ENCODE data around the gene NNT. TPM values are rescaled to one million over a fixed set of nuclear protein-coding genes. Genes with fewer than 3 reads are reported as not detected.
"Not testable (repeated sequence)": the region's sequence is repeated elsewhere in the genome, so short reads cannot be mapped to it uniquely, and the experiment has no call there.

NNT gene
- total RNA-seq, 1 donor from 2014 or later = 52.2 TPM

GRCh38 chr5:43598927-43599326, 4.1 kb upstream of the NNT start:
- H3K9me3 Mint-ChIP-seq; H3K27ac Mint-ChIP-seq; H3K4me3 Mint-ChIP-seq; H3K27me3 Mint-ChIP-seq; intact Hi-C loops (cut with micrococcal nuclease); H3K36me3 Mint-ChIP-seq (ENCODE audit: low read depth); DNase-seq: not testable (repeated sequence)
- H3K4me1 Mint-ChIP-seq = peaks cover 13% of the 10 kb centered on the region

DNA sequence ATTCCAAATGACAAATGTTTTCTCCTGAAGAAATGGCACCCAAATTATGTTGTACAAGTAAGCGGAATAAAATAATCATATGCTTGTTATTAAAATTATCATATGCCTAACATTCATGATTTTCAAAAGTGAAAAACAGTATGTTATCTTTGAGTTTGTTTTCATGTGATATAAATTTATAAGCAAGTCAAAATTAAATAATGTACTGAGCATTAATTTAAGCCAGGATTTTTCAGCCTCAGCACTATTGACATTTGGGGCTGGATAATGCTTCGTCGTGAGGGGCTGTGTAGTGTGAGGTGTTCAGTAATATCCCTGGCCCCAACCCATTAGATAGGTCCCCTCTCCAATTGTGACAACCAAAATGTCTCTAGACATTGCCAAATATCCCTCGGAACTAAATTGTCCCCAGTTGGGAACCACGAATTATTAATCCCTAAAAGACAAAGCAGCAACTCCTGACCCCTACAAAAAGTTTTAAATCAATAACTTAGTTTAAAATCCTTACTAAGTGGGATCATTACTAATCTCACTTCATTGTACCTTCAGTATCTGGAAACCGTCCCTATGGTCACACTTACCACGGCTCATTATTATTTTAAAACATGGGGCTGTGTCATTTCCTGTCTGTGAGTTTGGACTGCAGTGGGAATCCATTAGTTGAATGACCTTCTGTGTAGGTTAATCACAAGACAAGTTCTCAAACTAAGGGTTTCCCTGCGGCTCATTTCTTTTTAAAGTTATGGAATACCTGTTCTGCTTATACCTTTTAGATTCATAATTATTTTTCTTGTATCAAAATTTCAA, 1.3 kb upstream of the NNT start:
- Mint-ChIP-seq H3K4me3 (peak overlapping the region; percentile 91), H3K27me3 (no peaks in the 10 kb centered on the region), H3K27ac (peak overlapping the region; percentile 37), H3K4me1 (peaks cover 25% of the 10 kb centered on the region), H3K9me3 (peaks cover 8% of the 10 kb centered on the region), H3K36me3 (ENCODE audit: low read depth) (peaks cover 14% of the 10 kb centered on the region)
- no peak for DNase-seq
- intact Hi-C loops (cut with micrococcal nuclease) = loop anchor here (2.0 to 10.0 kb wide), 5 partner anchors 117 to 649 kb away; partner anchors contain the start of gene HMGCS1

DNA sequence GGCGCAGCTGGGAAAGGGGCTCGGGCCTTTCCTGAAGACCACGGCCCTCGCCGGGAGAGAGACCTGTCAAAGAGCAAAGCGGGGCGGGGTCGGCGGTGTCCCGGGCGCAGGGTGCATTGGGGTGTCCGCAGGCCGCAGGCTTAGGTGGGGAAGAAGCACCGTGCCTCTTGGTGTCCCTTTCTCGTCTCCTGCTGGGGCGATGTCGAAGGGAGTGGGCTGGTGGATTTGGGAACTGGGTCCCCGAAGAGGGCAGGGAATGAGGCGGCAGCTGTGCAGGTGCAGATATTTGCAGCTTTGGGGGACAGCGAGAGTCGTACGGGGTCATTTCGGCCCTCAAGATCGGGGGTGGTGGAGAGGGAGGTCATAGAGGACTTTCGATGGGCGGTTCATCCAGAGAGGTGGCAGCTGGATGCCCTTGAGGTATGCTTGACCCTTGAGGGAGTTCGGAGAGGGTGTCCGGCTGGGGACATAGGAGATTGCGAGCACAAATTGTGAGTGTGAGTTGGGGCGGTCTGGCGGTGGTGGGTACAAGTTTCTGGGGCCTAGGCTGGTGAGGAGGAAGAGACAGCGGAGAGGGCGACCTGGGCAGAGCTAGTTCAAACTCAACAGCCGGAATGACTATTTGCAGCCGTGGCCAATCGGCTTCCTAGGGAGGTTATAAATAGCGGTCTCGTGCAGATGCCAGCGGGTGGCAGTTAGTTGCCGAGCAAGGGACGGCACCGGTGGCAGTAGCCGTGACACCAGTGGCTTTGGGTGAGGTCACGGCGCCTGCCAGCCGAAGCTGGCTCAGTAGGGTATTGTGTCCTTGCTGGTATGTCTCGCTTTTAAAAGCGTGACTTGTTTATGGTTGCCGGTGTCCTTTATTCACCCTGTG, 601 bp downstream of the NNT start:
- Mint-ChIP-seq H3K36me3 (ENCODE audit: low read depth) (peaks cover 22% of the 10 kb centered on the region), H3K27ac (peak overlapping the region; percentile 85), H3K4me3 (peak overlapping the region; percentile 91), H3K9me3 (peaks cover 8% of the 10 kb centered on the region), H3K4me1 (peaks cover 30% of the 10 kb centered on the region), H3K27me3 (no peaks in the 10 kb centered on the region)
- DNase-seq = peak; percentile 84
- intact Hi-C loops (cut with micrococcal nuclease) = loop anchor here (1.0 to 10.0 kb wide), 7 partner anchors 47 to 651 kb away; partner anchors contain the start of genes C5orf34 and HMGCS1

DNA sequence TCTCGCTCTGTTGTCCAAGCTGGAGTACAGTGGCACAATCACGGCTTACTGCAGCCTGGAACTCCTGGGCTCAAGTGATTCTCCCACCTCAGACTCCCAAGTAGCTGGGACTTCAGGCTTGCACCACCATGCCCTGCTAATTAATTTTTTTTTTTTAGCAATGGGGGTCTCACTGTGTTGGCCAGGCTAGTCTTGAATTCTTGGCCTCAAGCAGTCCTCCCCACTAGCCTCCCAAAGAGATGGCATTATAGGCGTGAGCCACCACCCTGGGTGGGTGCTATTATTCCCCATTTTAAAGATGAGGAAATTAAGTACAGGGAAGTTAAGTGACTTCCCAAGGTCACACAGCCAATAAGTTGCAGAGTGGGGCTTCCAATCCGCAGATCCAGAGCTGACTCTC, 1.7 kb downstream of the NNT start:
- H3K4me3 Mint-ChIP-seq = peak overlapping the region; percentile 91
- DNase-seq = no peak
- H3K27ac Mint-ChIP-seq = no peak overlapping the region
- no peaks in the 10 kb centered on the region for H3K27me3 Mint-ChIP-seq
- peaks cover 32% of the 10 kb centered on the region for H3K36me3 Mint-ChIP-seq (ENCODE audit: low read depth)
- H3K4me1 Mint-ChIP-seq = peaks cover 32% of the 10 kb centered on the region
- intact Hi-C loops (cut with micrococcal nuclease) = loop anchor here (5.0 to 10.0 kb wide), 3 partner anchors 207 to 652 kb away; partner anchors contain the start of gene HMGCS1
- H3K9me3 Mint-ChIP-seq = peaks cover 8% of the 10 kb centered on the region

GRCh38 chr5:43606351-43606750, 3.4 kb downstream of the NNT start:
- Mint-ChIP-seq H3K27ac (no peak overlapping the region), H3K36me3 (ENCODE audit: low read depth) (peaks cover 42% of the 10 kb centered on the region), H3K4me1 (peaks cover 36% of the 10 kb centered on the region), H3K9me3 (peaks cover 8% of the 10 kb centered on the region), H3K27me3 (no peaks in the 10 kb centered on the region), H3K4me3 (no peak overlapping the region)
- intact Hi-C loops (cut with micrococcal nuclease) = loop anchor here (10.0 kb wide), 1 partner anchor 292 kb away; the partner anchor contains the start of gene HMGCS1
- DNase-seq = no peak

- Mint-ChIP-seq H3K36me3 (ENCODE audit: low read depth) (peaks cover 55% of the 10 kb centered on the region), H3K4me1 (peaks cover 28% of the 10 kb centered on the region), H3K27me3 (no peaks in the 10 kb centered on the region), H3K9me3 (peaks cover 8% of the 10 kb centered on the region), H3K4me3 (no peak overlapping the region), H3K27ac (no peak overlapping the region)
- DNase-seq = no peak
- intact Hi-C loops (cut with micrococcal nuclease) = loop anchor here (10.0 kb wide), 1 partner anchor 294 kb away; the partner anchor contains the start of gene HMGCS1
These were observed 5.4 kb downstream of the NNT start for GRCh38 chr5:43608406-43608805.

DNA sequence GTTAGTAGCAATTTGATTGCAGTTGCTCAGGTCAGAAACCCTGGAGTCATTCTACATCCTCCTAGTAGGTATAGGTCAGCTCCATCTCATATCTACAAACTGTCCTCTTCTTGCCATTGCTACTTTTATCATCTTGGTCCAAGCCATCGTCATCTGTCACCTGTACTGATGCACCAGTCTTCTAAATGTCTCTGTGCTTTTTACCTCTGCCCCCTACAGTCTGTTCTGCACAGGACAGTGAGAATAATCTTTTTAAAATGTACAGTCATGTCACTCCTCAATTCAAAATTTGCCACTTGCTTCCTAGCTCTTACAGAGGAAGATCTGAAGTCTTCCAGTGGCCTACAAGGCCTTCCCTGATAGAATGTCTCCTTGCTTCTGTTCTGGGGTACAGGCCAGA, 6.8 kb downstream of the NNT start:
- peaks cover 8% of the 10 kb centered on the region for H3K9me3 Mint-ChIP-seq
- no peak overlapping the region for H3K27ac Mint-ChIP-seq
- H3K27me3 Mint-ChIP-seq = no peaks in the 10 kb centered on the region
- H3K4me1 Mint-ChIP-seq = peaks cover 18% of the 10 kb centered on the region
- no peak overlapping the region for H3K4me3 Mint-ChIP-seq
- no peak for DNase-seq
- peaks cover 57% of the 10 kb centered on the region for H3K36me3 Mint-ChIP-seq (ENCODE audit: low read depth)
- intact Hi-C loops (cut with micrococcal nuclease) = loop anchor here (10.0 kb wide), 1 partner anchor 295 kb away; the partner anchor contains the start of gene HMGCS1

DNA sequence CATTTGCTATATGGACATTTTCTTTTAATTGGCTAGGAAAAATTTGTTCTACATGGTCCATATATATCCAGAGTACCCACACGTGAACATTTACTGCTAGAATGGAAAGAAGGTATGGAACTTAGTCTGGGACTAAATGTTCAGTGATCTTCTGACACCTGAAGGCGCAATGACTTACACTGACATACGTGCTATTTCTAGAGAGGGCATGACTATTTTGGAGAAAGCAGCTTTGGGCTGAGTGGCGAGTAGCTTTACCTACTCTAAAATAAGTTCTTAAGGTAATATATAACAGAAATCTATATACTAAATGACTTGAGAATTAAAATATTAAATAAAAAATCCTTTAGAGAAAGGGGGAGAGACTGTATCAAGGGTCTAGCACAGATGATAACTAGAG, 10.4 kb downstream of the NNT start:
- H3K9me3 Mint-ChIP-seq = no peaks in the 10 kb centered on the region

DNA sequence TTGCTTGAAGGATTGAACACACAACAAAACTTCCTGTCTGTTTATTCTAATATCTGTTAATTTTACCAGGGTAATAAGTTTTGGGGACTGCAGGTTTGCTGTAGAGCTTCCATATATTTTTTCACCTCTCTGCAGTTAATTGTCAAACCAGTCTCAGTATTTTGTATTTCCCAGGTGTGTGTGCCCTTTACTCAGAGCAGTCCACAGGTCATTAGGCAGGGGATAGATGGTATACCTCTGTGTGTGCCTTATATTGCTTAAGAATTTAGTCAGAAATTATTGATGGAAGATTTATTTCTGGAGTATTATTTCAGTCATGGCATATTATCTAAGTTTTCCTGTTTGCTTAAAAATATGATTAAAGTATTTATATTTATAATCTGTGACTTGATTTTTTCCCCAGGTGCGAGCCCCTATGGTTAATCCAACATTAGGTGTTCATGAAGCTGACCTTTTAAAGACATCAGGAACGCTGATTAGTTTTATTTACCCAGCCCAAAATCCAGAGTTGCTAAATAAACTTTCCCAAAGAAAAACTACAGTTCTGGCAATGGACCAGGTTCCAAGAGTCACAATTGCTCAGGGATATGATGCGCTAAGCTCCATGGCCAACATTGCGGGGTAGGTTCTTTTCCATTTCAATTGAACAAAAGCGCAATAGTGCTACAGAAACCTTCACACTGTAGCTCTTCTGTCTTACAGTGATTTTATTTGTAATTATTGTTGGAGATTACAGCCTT, 12.6 kb downstream of the NNT start:
- peaks cover 2% of the 10 kb centered on the region for H3K4me1 Mint-ChIP-seq
- H3K36me3 Mint-ChIP-seq (ENCODE audit: low read depth) = peaks cover 41% of the 10 kb centered on the region
- H3K27me3 Mint-ChIP-seq = no peaks in the 10 kb centered on the region
- no peak overlapping the region for H3K4me3 Mint-ChIP-seq
- no peaks in the 10 kb centered on the region for H3K9me3 Mint-ChIP-seq
- DNase-seq = no peak
- no peak overlapping the region for H3K27ac Mint-ChIP-seq
- intact Hi-C loops (cut with micrococcal nuclease) = no loop called here

More for the DNA sequence above, 10.4 kb downstream of the NNT start:
- H3K36me3 Mint-ChIP-seq (ENCODE audit: low read depth) = peaks cover 50% of the 10 kb centered on the region
- H3K27me3 Mint-ChIP-seq = no peaks in the 10 kb centered on the region
- H3K4me1 Mint-ChIP-seq = peaks cover 7% of the 10 kb centered on the region
- DNase-seq = no peak
- H3K4me3 Mint-ChIP-seq = no peak overlapping the region
- intact Hi-C loops (cut with micrococcal nuclease) = no loop called here
- no peak overlapping the region for H3K27ac Mint-ChIP-seq

DNA sequence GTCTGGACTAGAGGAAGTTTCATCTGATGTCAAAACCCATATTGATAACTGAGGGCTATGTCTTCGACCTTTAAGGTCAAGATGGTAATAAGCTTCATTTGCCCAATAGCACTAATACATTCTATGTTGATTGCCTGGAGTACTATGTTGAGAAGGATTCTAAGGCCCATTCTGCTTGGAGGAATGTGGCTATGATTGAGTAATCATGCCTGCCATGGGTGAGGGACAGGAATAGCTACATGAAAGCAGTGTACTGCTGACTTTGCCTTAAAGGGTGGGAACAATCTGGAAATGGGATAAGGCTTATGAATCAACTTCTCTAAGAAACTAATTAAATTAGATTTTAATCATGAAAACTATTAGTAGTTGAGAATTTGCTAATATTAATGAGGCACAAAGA, 13.6 kb downstream of the NNT start:
- H3K4me3 Mint-ChIP-seq = no peak overlapping the region
- no peak for DNase-seq
- H3K4me1 Mint-ChIP-seq = no peaks in the 10 kb centered on the region
- peaks cover 41% of the 10 kb centered on the region for H3K36me3 Mint-ChIP-seq (ENCODE audit: low read depth)
- no peak overlapping the region for H3K27ac Mint-ChIP-seq
- H3K27me3 Mint-ChIP-seq = no peaks in the 10 kb centered on the region
- intact Hi-C loops (cut with micrococcal nuclease) = no loop called here
- H3K9me3 Mint-ChIP-seq = no peaks in the 10 kb centered on the region

- Mint-ChIP-seq H3K36me3 (ENCODE audit: low read depth) (peaks cover 48% of the 10 kb centered on the region), H3K27ac (no peak overlapping the region), H3K4me3 (no peak overlapping the region), H3K27me3 (no peaks in the 10 kb centered on the region), H3K9me3 (no peaks in the 10 kb centered on the region), H3K4me1 (peaks cover 5% of the 10 kb centered on the region)
- intact Hi-C loops (cut with micrococcal nuclease) = no loop called here
- DNase-seq = no peak
These were observed 16.4 kb downstream of the NNT start for GRCh38 chr5:43619380-43619779.

DNA sequence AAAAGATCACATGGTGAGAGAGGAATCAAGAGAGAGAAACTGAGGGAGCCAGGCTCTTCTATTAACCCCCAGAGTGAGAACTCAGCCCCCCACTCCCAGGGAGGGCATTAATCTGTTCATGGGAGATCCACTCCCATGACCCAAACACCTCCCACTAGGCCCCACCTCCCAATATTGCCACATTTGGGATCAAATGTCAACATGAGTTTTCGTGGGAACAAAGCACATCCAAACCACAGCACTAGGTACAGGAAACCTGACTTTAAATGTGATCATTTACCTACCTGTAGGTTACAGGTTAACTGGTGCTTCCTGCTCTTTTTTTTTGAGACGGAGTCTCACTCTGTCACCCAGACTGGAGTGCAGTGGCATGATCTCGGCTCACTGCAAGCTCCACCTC, 16.9 kb downstream of the NNT start:
- Mint-ChIP-seq H3K4me1 (peaks cover 5% of the 10 kb centered on the region), H3K36me3 (ENCODE audit: low read depth) (peaks cover 48% of the 10 kb centered on the region), H3K27ac (no peak overlapping the region), H3K4me3 (no peak overlapping the region), H3K27me3 (no peaks in the 10 kb centered on the region), H3K9me3 (no peaks in the 10 kb centered on the region)
- intact Hi-C loops (cut with micrococcal nuclease) = no loop called here
- DNase-seq = no peak

GRCh38 chr5:43620944-43621505, 18.0 kb downstream of the NNT start:
- Mint-ChIP-seq H3K4me3 (no peak overlapping the region), H3K27ac (no peak overlapping the region), H3K36me3 (ENCODE audit: low read depth) (peaks cover 44% of the 10 kb centered on the region), H3K4me1 (peaks cover 5% of the 10 kb centered on the region), H3K9me3 (no peaks in the 10 kb centered on the region), H3K27me3 (no peaks in the 10 kb centered on the region)
- no peak for DNase-seq
- intact Hi-C loops (cut with micrococcal nuclease) = no loop called here
